GM23338 (cell line): Measurements from ENCODE around the gene SIGLEC9. TPM values are rescaled to one million over a fixed set of nuclear protein-coding genes. Genes with fewer than 3 reads are reported as not detected.

Experiments used
- ATAC-seq: fragments of 200-7000 bp; cut with Tn5 transposase; 3 replicates; pipeline ENCODE4 v1.9.1; 2020
- DNase-seq: peaks from one replicate; pipeline ENCODE4 v3.0.0-alpha.2; 2015; ENCODE audit warnings: low spot score
- H2AFZ ChIP-seq: fragments of 200-600 bp; sonication (generic); 2 replicates; pipeline ENCODE4 v1.8.0; 2016; ENCODE audit warnings: antibody characterized with exemption, mild to moderate bottlenecking, moderate library complexity
- H3F3A ChIP-seq: fragments of 200-600 bp; sonication (generic); replicated peaks from 2 replicates; pipeline ENCODE4 v1.8.0; 2017; ENCODE audit warnings: antibody characterized with exemption, mixed run types, low read depth
- H3K27ac ChIP-seq: fragments of 200-600 bp; sonication (generic); 2 replicates; pipeline ENCODE4 v1.6.1; 2016; ENCODE audit warnings: low read depth
- H3K27me3 ChIP-seq: fragments of 200-600 bp; sonication (generic); 2 replicates; pipeline ENCODE4 v1.8.0; 2016; ENCODE audit warnings: mild to moderate bottlenecking, mixed run types, moderate library complexity; ENCODE audit not compliant: insufficient read depth
- H3K36me3 ChIP-seq: fragments of 200-600 bp; sonication (generic); 2 replicates; pipeline ENCODE4 v1.8.0; 2016; ENCODE audit warnings: mild to moderate bottlenecking; ENCODE audit not compliant: insufficient read depth
- H3K4me1 ChIP-seq: fragments of 200-600 bp; sonication (generic); 2 replicates; pipeline ENCODE4 v1.8.0; 2016; ENCODE audit warnings: mild to moderate bottlenecking, moderate library complexity; ENCODE audit not compliant: insufficient read depth
- H3K4me2 ChIP-seq: fragments of 200-600 bp; sonication (generic); 2 replicates; pipeline ENCODE4 v1.7.1; 2017; ENCODE audit warnings: mixed run types
- H3K4me3 ChIP-seq: fragments of 200-600 bp; sonication (generic); 2 replicates; pipeline ENCODE4 v1.6.1; 2016; ENCODE audit warnings: mixed run types
- H3K79me2 ChIP-seq: fragments of 200-600 bp; sonication (generic); replicated peaks from 2 replicates; pipeline ENCODE4 v1.8.0; 2017; ENCODE audit warnings: mild to moderate bottlenecking; ENCODE audit not compliant: insufficient read depth
- H3K9me2 ChIP-seq: fragments of 200-600 bp; sonication (generic); 2 replicates; pipeline ENCODE4 v1.8.0; 2017; ENCODE audit not compliant: insufficient read depth
- H4K20me1 ChIP-seq: fragments of 200-600 bp; sonication (generic); replicated peaks from 2 replicates; pipeline ENCODE4 v1.8.0; 2017; ENCODE audit warnings: mild to moderate bottlenecking; ENCODE audit not compliant: insufficient read depth
- H3K27ac Mint-ChIP-seq: 2 replicates; pipeline ENCODE4 v1.8.0; 2020; ENCODE audit warnings: inconsistent platforms, mild to moderate bottlenecking, moderate library complexity, mixed read lengths
- H3K27me3 Mint-ChIP-seq: 3 replicates; pipeline ENCODE4 v1.8.0; 2022; ENCODE audit warnings: low read depth, mild to moderate bottlenecking, moderate library complexity, mixed read lengths, inconsistent platforms; ENCODE audit not compliant: insufficient read depth, poor library complexity
- H3K36me3 Mint-ChIP-seq: 3 replicates; pipeline ENCODE4 v1.8.0; 2021; ENCODE audit warnings: low read depth, mild to moderate bottlenecking, inconsistent platforms, moderate library complexity, mixed read lengths
- H3K4me1 Mint-ChIP-seq: 3 replicates; pipeline ENCODE4 v1.8.0; 2020; ENCODE audit warnings: mild to moderate bottlenecking, inconsistent platforms, mixed read lengths
- H3K4me3 Mint-ChIP-seq: 3 replicates; pipeline ENCODE4 v1.8.0; 2021; ENCODE audit warnings: moderate library complexity, mild to moderate bottlenecking, inconsistent platforms, mixed read lengths
- H3K9me3 Mint-ChIP-seq: 3 replicates; pipeline ENCODE4 v1.8.0; 2020; ENCODE audit warnings: moderate library complexity, mild to moderate bottlenecking, inconsistent platforms, mixed read lengths
- CREB1 ChIP-seq: fragments of 250-450 bp; sonication (Bioruptor Pico); IDR thresholded peaks from 2 replicates; pipeline ENCODE4 v1.5.0; 2020; ENCODE audit warnings: low read depth, mild to moderate bottlenecking, moderate library complexity
- EZH2 ChIP-seq: fragments of 200-600 bp; sonication (generic); IDR thresholded peaks from one replicate; pipeline ENCODE4 v1.8.0; 2017; ENCODE audit warnings: antibody characterized with exemption, mild to moderate bottlenecking, low read depth; ENCODE audit not compliant: unreplicated experiment
- EZH2phosphoT487 ChIP-seq: fragments of 200-600 bp; sonication (generic); IDR thresholded peaks from one replicate; pipeline ENCODE4 v1.8.1; 2018; ENCODE audit warnings: antibody characterized with exemption; ENCODE audit not compliant: unreplicated experiment
- JUNB ChIP-seq: IDR thresholded peaks from one replicate; pipeline ENCODE4 v1.6.1; 2016; ENCODE audit warnings: antibody characterized with exemption; ENCODE audit not compliant: unreplicated experiment
- NANOG ChIP-seq: IDR thresholded peaks from 2 replicates; pipeline ENCODE4 v1.6.1; 2016; ENCODE audit warnings: antibody characterized with exemption, borderline replicate concordance
- POLR2AphosphoS5 ChIP-seq: IDR thresholded peaks from 2 replicates; pipeline ENCODE4 v1.6.1; 2016; ENCODE audit warnings: antibody characterized with exemption, low read depth
- REST ChIP-seq: IDR thresholded peaks from one replicate; pipeline ENCODE4 v1.6.1; 2018; ENCODE audit warnings: antibody characterized with exemption; ENCODE audit not compliant: unreplicated experiment
- STAT1 ChIP-seq: IDR thresholded peaks from one replicate; pipeline ENCODE4 v1.6.1; 2016; ENCODE audit warnings: antibody characterized with exemption; ENCODE audit not compliant: unreplicated experiment
- ZNF114 ChIP-seq: fragments of 250-450 bp; sonication (Bioruptor Pico); IDR thresholded peaks from 2 replicates; pipeline ENCODE4 v1.5.0; 2020; ENCODE audit warnings: mild to moderate bottlenecking, moderate library complexity
- ZNF331 ChIP-seq: fragments of 250-450 bp; sonication (Bioruptor Pico); IDR thresholded peaks from 2 replicates; pipeline ENCODE4 v1.5.0; 2020; ENCODE audit warnings: low read depth, mild to moderate bottlenecking, moderate library complexity
- ZNF462 ChIP-seq: fragments of 250-450 bp; sonication (Bioruptor Pico); IDR thresholded peaks from 2 replicates; pipeline ENCODE4 v1.5.0; 2020; ENCODE audit warnings: mild to moderate bottlenecking, moderate library complexity
- polyA plus RNA-seq: library from polyadenylated mRNA; unstranded; fragments of >200 nt; fragmentation: Nextera tagmentation; extraction: Ambion mirVana; gene quantifications from 2 replicates; pipeline ENCODE4 v1.2.1, GENCODE V29; 2016
- total RNA-seq: library from RNA; depleted of rRNA; stranded (reverse); fragments of >200 nt; shearing (Covaris generic); gene quantifications from 2 replicates; pipeline ENCODE4 v1.2.3, GENCODE V29; 2014
- TF ChIP-seq, protein P1 (sequence below), 2 experiments: fragments of 200-600 bp in 1 of 2; sonication (generic) in 1 of 2; conservative IDR thresholded peaks; 2 replicates each; pipeline versions ENCODE4 v1.5.1 to v1.6.1; 2016 to 2017; ENCODE audit warnings: antibody characterized with exemption in 2 of 2, low read depth in 2 of 2, mild to moderate bottlenecking in 2 of 2, moderate library complexity in 1 of 2
- TF ChIP-seq, protein P2 (sequence below): IDR thresholded peaks from 2 replicates; pipeline ENCODE4 v1.6.1; 2016; ENCODE audit warnings: antibody characterized with exemption

SIGLEC9 gene
- total and polyA plus RNA-seq, 2 experiments from 2014 or later = not detected

- no peaks in the 10 kb centered on the region for H3K27me3 ChIP-seq
- H3K4me2 ChIP-seq = no peak overlapping the region
- H3K4me1 ChIP-seq = no peaks in the 10 kb centered on the region
- DNase-seq (no peak), ATAC-seq (no peak)
- no peak overlapping the region for H3K27ac ChIP-seq
- H3K9me2 ChIP-seq = no peaks in the 10 kb centered on the region
- H3K9me3 Mint-ChIP-seq = no peaks in the 10 kb centered on the region; the same call in 1 of the 3 replicates
- no peak overlapping the region for H3K4me3 ChIP-seq
- H2AFZ ChIP-seq = no peak overlapping the region
- H3K36me3 Mint-ChIP-seq = no peaks in the 10 kb centered on the region; the same call in 2 of the 3 replicates
- H3K4me1 Mint-ChIP-seq = no peaks in the 10 kb centered on the region
- peaks cover 16% of the 10 kb centered on the region for H3K27me3 Mint-ChIP-seq
- no peaks in the 10 kb centered on the region for H3K79me2 ChIP-seq
- TF ChIP-seq ZNF331 (CRISPR knock-in tag) (no peak), POLR2AphosphoS5 (no peak), EZH2 (no peak), STAT1 (no peak), ZNF462 (CRISPR knock-in tag) (no peak), REST (no peak), NANOG (no peak), EZH2phosphoT487 (no peak), ZNF114 (CRISPR knock-in tag) (no peak), JUNB (no peak), CREB1 (no peak)
- TF ChIP-seq, protein P1, sequence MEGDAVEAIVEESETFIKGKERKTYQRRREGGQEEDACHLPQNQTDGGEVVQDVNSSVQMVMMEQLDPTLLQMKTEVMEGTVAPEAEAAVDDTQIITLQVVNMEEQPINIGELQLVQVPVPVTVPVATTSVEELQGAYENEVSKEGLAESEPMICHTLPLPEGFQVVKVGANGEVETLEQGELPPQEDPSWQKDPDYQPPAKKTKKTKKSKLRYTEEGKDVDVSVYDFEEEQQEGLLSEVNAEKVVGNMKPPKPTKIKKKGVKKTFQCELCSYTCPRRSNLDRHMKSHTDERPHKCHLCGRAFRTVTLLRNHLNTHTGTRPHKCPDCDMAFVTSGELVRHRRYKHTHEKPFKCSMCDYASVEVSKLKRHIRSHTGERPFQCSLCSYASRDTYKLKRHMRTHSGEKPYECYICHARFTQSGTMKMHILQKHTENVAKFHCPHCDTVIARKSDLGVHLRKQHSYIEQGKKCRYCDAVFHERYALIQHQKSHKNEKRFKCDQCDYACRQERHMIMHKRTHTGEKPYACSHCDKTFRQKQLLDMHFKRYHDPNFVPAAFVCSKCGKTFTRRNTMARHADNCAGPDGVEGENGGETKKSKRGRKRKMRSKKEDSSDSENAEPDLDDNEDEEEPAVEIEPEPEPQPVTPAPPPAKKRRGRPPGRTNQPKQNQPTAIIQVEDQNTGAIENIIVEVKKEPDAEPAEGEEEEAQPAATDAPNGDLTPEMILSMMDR (conservative IDR thresholded peaks at IDR 0.05; ENCODE audit: low read depth in 2 of 2) = no peak
- TF ChIP-seq, protein P2, sequence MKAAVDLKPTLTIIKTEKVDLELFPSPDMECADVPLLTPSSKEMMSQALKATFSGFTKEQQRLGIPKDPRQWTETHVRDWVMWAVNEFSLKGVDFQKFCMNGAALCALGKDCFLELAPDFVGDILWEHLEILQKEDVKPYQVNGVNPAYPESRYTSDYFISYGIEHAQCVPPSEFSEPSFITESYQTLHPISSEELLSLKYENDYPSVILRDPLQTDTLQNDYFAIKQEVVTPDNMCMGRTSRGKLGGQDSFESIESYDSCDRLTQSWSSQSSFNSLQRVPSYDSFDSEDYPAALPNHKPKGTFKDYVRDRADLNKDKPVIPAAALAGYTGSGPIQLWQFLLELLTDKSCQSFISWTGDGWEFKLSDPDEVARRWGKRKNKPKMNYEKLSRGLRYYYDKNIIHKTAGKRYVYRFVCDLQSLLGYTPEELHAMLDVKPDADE = no peak
- no peak overlapping the region for H3K4me3 Mint-ChIP-seq
- no peaks in the 10 kb centered on the region for H3K36me3 ChIP-seq
- no peak overlapping the region for H3K27ac Mint-ChIP-seq
- no peaks in the 10 kb centered on the region for H4K20me1 ChIP-seq
- H3F3A ChIP-seq = no peaks in the 10 kb centered on the region
Observed at GRCh38 chr19:51127032-51127431, 2.3 kb downstream of the SIGLEC9 start.
